ENCODE results near the gene ADCY7. TPM values are rescaled to one million over a fixed set of nuclear protein-coding genes. Genes with fewer than 3 reads are reported as not detected.

The ADCY7 gene
- total RNA-seq, 4 donors from 2014 or later = 12.7 to 23.5 (median 19.3) TPM

DNA sequence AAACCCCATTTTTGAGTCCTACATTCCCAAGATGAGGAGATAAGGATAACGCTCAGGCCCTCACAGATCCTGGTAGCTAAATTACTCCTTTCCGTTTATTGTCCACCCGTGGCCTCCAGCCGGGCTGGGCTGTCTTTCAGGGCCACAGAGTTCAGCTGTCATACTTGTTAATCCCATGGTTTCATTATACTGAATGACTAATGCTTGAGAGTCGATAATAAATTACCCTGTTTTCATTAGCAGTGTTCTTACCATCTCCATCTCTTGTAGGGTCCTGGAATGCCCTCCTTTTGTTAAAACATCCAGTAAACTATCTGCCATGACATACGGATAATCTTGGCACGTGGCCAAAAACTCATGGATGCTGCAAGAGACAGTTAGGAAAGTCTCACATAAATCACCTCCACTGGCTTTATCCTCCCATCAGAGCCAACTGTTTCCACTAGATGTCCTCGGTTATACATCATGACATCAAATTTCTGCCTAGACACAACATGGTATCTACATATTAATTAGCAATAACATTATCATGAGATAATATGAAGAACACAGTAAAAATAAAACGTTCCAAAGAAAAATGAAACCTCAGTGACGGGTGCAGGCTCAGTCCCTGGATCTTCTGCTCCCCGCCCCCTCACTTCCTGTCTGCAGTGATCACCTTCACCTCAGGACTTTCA is 57.1 kb downstream of the ADCY7 start:
- peak; percentile 51 for ATAC-seq
- peak overlapping the region in 3 of 4 donors; percentile 23 to 63 (median 58) for H3K27ac ChIP-seq
- TF ChIP-seq CTCF (IDR thresholded peaks at IDR 0.05) (peak in 1 of 4 experiments; percentile 22), POLR2AphosphoS5 (IDR thresholded peaks at IDR 0.05) (peak; percentile 51), POLR2A (IDR thresholded peaks at IDR 0.05) (no peak), EP300 (IDR thresholded peaks at IDR 0.05) (no peak)
- H3K9me3 ChIP-seq = no peaks in the 10 kb centered on the region
- H3K27me3 ChIP-seq = no peaks in the 10 kb centered on the region
- peaks cover 7 to 84% of the 10 kb centered on the region in 2 donors for H3K36me3 ChIP-seq
- WGBS, 2 donors (ENCODE audit: low coverage in 1 of 2) = 37 to 47% methylated on average over 7 to 11 of the region's 11 CpGs
- peaks cover 0 to 36% (median 0%) of the 10 kb centered on the region in 3 donors for H3K4me1 ChIP-seq
- no peak overlapping the region for H3K4me3 ChIP-seq

DNA sequence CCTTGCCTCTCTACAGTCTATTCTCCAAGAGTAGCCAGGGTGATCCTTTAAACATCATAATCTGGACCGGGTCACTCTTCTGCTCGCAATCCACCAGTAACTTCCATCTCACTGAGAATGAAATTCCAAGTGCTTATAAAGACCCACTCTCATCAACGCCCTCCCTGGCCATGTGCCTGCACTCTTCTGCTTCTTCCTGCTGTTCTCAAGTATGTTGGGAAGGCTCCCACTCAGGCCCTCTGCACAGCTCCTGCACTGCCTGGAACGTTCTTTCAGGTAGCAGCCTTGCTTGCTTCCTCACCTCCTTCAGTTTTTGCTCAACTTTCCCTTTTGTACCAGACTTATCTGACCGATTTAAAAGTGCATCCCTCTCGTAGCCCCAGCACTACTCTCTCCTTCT is 58.0 kb downstream of the ADCY7 start:
- WGBS, 2 donors (ENCODE audit: low coverage in 1 of 2) = 56 to 73% methylated on average over 6 of the region's 6 CpGs
- no peak for ATAC-seq

DNA sequence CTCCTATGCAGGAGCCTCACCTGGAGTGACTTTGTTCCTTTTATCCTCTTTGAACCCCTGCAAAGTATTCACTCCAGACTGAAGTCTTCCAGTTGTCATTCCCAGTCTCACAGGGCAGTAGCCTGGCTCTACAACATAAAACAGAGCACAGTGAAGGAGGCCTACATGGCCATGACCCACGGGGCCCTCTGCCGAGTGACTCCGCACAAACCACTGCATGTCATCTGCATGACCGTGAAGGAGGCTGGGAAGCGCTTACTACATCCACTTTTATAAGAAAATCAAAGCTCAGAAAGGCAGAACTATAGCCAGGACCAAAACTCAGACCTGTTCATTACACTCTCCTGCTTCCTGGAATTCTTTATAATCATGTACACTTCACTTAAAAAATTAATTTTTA is 59.9 kb downstream of the ADCY7 start:
- no peaks in the 10 kb centered on the region for H3K27me3 ChIP-seq
- peaks cover 0 to 59% of the 10 kb centered on the region in 2 donors for H3K36me3 ChIP-seq
- no peaks in the 10 kb centered on the region for H3K9me3 ChIP-seq
- H3K27ac ChIP-seq = no peak overlapping the region
- no peak for ATAC-seq
- no peak overlapping the region for H3K4me3 ChIP-seq
- no peak for TF ChIP-seq POLR2AphosphoS5 (IDR thresholded peaks at IDR 0.05)
- no peak for TF ChIP-seq POLR2A (IDR thresholded peaks at IDR 0.05)
- TF ChIP-seq EP300 (IDR thresholded peaks at IDR 0.05) = no peak
- no peak for TF ChIP-seq CTCF (IDR thresholded peaks at IDR 0.05)
- H3K4me1 ChIP-seq = peaks cover 0 to 59% (median 0%) of the 10 kb centered on the region in 3 donors
- WGBS, 2 donors (ENCODE audit: low coverage in 1 of 2) = 96% methylated on average over 5 of the region's 5 CpGs; no CpG with 5 or more reads in 1 of the 2 donors

More for the DNA sequence above, 58.0 kb downstream of the ADCY7 start:
- TF ChIP-seq POLR2A (IDR thresholded peaks at IDR 0.05) (no peak), EP300 (IDR thresholded peaks at IDR 0.05) (no peak), POLR2AphosphoS5 (IDR thresholded peaks at IDR 0.05) (no peak), CTCF (IDR thresholded peaks at IDR 0.05) (no peak)
- Histone ChIP-seq H3K9me3 (no peaks in the 10 kb centered on the region), H3K36me3 (peaks cover 7 to 78% of the 10 kb centered on the region in 2 donors), H3K27me3 (no peaks in the 10 kb centered on the region), H3K4me1 (peaks cover 0 to 40% (median 0%) of the 10 kb centered on the region in 3 donors), H3K27ac (peak overlapping the region in 2 of 4 donors; percentile 21 to 58), H3K4me3 (no peak overlapping the region)

DNA sequence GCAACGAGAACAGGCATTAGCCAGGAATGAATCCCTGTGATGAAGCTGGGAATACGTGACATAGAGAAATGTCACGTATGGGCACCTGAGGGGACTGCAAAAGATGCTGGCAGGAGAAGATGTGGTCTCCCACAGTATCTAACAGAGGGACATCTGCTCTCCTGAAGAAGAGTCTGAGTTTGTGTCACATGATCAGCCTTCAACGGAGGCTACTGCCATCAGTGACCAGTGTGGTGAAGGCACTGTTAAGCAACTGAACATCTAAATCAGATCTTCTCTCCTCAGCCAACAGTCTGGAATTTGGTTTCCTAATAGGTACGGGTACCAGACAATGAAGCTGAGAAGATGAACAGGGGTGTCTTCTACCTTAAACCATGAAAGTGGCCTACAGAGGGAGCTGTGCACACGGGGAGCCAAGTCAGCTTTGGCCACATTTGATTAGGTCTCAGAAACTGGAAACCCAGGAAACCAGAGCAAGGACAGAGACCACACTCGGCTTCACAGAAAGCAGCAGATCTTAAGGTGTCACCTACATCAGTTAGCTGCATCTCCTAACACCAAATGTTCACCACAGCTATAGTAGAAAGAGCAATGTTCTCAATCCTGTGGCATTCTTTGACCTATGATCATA is 60.6 kb downstream of the ADCY7 start:
- peaks cover 0 to 53% of the 10 kb centered on the region in 2 donors for H3K36me3 ChIP-seq
- H3K27ac ChIP-seq = peak overlapping the region in 3 of 4 donors; percentile 16 to 38 (median 35)

More for the DNA sequence above, 60.6 kb downstream of the ADCY7 start:
- Histone ChIP-seq H3K27me3 (no peaks in the 10 kb centered on the region), H3K4me3 (no peak overlapping the region), H3K4me1 (peaks cover 0 to 66% (median 0%) of the 10 kb centered on the region in 3 donors), H3K9me3 (no peaks in the 10 kb centered on the region)
- 57 to 66% methylated on average over 4 to 7 of the region's 7 CpGs for WGBS, 2 donors (ENCODE audit: low coverage in 1 of 2)
- TF ChIP-seq POLR2AphosphoS5 (IDR thresholded peaks at IDR 0.05) (no peak), POLR2A (IDR thresholded peaks at IDR 0.05) (no peak), CTCF (IDR thresholded peaks at IDR 0.05) (peak; percentile 26 to 68 (median 54)), EP300 (IDR thresholded peaks at IDR 0.05) (no peak)
- ATAC-seq = peak; percentile 72

All from gastroesophageal sphincter (tissue), 4 donors.